Germinal center (tissue), 1 donor: Measurements from ENCODE around the gene SLFN12.
A peak's percentile ranks its signal among the peaks of the same experiment; 100 is the strongest.
"Not testable (repeated sequence)": the region's sequence is repeated elsewhere in the genome, so short reads cannot be mapped to it uniquely, and the experiment has no call there.

Source experiments
- DNase-seq: peaks from one replicate; pipeline ENCODE4 v3.0.0; 2012; ENCODE audit warnings: mixed read lengths, low spot score

SLFN12 gene

GRCh38 chr17:35407531-35407930, 24.8 kb downstream of the SLFN12 start:
- no peak for DNase-seq

GRCh38 chr17:35406568-35406967, 25.7 kb downstream of the SLFN12 start:
- no peak for DNase-seq

- no peak for DNase-seq
Observed at GRCh38 chr17:35404360-35404759, 27.9 kb downstream of the SLFN12 start.

GRCh38 chr17:35393783-35394182, 38.5 kb downstream of the SLFN12 start:
- not testable (repeated sequence) for DNase-seq

- DNase-seq = no peak
Observed at GRCh38 chr17:35390663-35391062, 41.6 kb downstream of the SLFN12 start.

GRCh38 chr17:35390156-35390555, 42.1 kb downstream of the SLFN12 start:
- no peak for DNase-seq

- no peak for DNase-seq
Observed at GRCh38 chr17:35387496-35387895, 44.8 kb downstream of the SLFN12 start.

- no peak for DNase-seq
Observed at GRCh38 chr17:35377706-35378105, 54.6 kb downstream of the SLFN12 start.

GRCh38 chr17:35377068-35377467, 55.2 kb downstream of the SLFN12 start:
- no peak for DNase-seq

- no peak for DNase-seq
Observed at GRCh38 chr17:35376245-35376644, 56.1 kb downstream of the SLFN12 start.

- DNase-seq = no peak
Observed at GRCh38 chr17:35374766-35375344, 57.4 kb downstream of the SLFN12 start.

GRCh38 chr17:35373984-35374765, 58.1 kb downstream of the SLFN12 start:
- DNase-seq = peak; percentile 63

- peak; percentile 82 for DNase-seq
Observed at GRCh38 chr17:35373534-35373983, 58.7 kb downstream of the SLFN12 start, which contains the start of gene SLFN11. TSS of gene SLFN11 (minus strand) at chr17:35373621. CDS start at chr17:35363807, 9,814 bp downstream.

GRCh38 chr17:35372846-35373533, 59.3 kb downstream of the SLFN12 start:
- peak; percentile 69 for DNase-seq

GRCh38 chr17:35371934-35372333, 60.4 kb downstream of the SLFN12 start:
- no peak for DNase-seq

GRCh38 chr17:35368081-35368830, 64.0 kb downstream of the SLFN12 start:
- DNase-seq = peak; percentile 86

- DNase-seq = no peak
Observed at GRCh38 chr17:35361027-35361426, 71.3 kb downstream of the SLFN12 start.
